Measurements from ENCODE around the gene NLRP9.

- TF ChIP-seq, protein P1, sequence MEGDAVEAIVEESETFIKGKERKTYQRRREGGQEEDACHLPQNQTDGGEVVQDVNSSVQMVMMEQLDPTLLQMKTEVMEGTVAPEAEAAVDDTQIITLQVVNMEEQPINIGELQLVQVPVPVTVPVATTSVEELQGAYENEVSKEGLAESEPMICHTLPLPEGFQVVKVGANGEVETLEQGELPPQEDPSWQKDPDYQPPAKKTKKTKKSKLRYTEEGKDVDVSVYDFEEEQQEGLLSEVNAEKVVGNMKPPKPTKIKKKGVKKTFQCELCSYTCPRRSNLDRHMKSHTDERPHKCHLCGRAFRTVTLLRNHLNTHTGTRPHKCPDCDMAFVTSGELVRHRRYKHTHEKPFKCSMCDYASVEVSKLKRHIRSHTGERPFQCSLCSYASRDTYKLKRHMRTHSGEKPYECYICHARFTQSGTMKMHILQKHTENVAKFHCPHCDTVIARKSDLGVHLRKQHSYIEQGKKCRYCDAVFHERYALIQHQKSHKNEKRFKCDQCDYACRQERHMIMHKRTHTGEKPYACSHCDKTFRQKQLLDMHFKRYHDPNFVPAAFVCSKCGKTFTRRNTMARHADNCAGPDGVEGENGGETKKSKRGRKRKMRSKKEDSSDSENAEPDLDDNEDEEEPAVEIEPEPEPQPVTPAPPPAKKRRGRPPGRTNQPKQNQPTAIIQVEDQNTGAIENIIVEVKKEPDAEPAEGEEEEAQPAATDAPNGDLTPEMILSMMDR (IDR thresholded peaks at IDR 0.05; ENCODE audit: low read depth, low read length, poor library complexity, severe bottlenecking) = no peak
- TF ChIP-seq EZH2phosphoT487 (IDR thresholded peaks at IDR 0.05; ENCODE audit: borderline replicate concordance, low read length) = no peak
Measured at GRCh38 chr19:55693336-55693974, 44.7 kb downstream of the NLRP9 start.
